DOHH2 (cell line): Measurements from ENCODE around the gene BMX.

ENCODE experiments used
- H3F3A ChIP-seq: fragments of 200-600 bp; sonication (generic), shearing (Covaris generic); 2 replicates; pipeline ENCODE4 v1.6.0; 2016; ENCODE audit warnings: antibody characterized with exemption, mild to moderate bottlenecking; ENCODE audit not compliant: control insufficient read depth, insufficient read depth
- H3K27ac ChIP-seq: fragments of 200-600 bp; sonication (generic); 2 replicates; pipeline ENCODE4 v1.5.1; 2014; ENCODE audit warnings: low read depth, mild to moderate bottlenecking, low read length, moderate library complexity
- H3K27me3 ChIP-seq: fragments of 200-600 bp; sonication (generic); 2 replicates; pipeline ENCODE4 v1.6.1; 2014; ENCODE audit warnings: mild to moderate bottlenecking, low read length, mixed read lengths; ENCODE audit not compliant: control insufficient read depth
- H3K36me3 ChIP-seq: fragments of 200-600 bp; sonication (generic); 2 replicates; pipeline ENCODE4 v1.6.1; 2014; ENCODE audit warnings: mild to moderate bottlenecking, low read length, moderate library complexity, mixed read lengths; ENCODE audit not compliant: control insufficient read depth
- H3K4me1 ChIP-seq: fragments of 200-600 bp; sonication (generic); 2 replicates; pipeline ENCODE4 v1.6.1; 2014; ENCODE audit warnings: mild to moderate bottlenecking, low read length, mixed read lengths; ENCODE audit not compliant: control insufficient read depth
- H3K4me2 ChIP-seq: fragments of 200-600 bp; sonication (generic); 2 replicates; pipeline ENCODE4 v1.6.0; 2014; ENCODE audit warnings: mild to moderate bottlenecking, low read length, moderate library complexity
- H3K4me3 ChIP-seq: fragments of 200-600 bp; sonication (generic); 2 replicates; pipeline ENCODE4 v1.5.1; 2014; ENCODE audit warnings: mild to moderate bottlenecking, low read length, mixed read lengths
- H3K79me2 ChIP-seq: fragments of 200-600 bp; sonication (generic); 2 replicates; pipeline ENCODE4 v1.6.1; 2014; ENCODE audit warnings: mild to moderate bottlenecking, low read length, mixed read lengths; ENCODE audit not compliant: control insufficient read depth
- H3K9me2 ChIP-seq: fragments of 200-600 bp; sonication (generic); replicated peaks from 2 replicates; pipeline ENCODE4 v1.6.1; 2014; ENCODE audit warnings: mild to moderate bottlenecking, low read length, mixed read lengths; ENCODE audit not compliant: control insufficient read depth
- H3K9me3 ChIP-seq: fragments of 200-600 bp; sonication (generic); 2 replicates; pipeline ENCODE4 v1.6.1; 2014; ENCODE audit warnings: antibody characterized with exemption, low read length, mixed read lengths; ENCODE audit not compliant: control insufficient read depth, insufficient read depth
- H4K20me1 ChIP-seq: fragments of 200-600 bp; sonication (generic); 2 replicates; pipeline ENCODE4 v1.6.0; 2014; ENCODE audit warnings: low read depth, mild to moderate bottlenecking, antibody characterized with exemption, low read length, moderate library complexity; ENCODE audit not compliant: control insufficient read depth, insufficient read depth
- CTCF ChIP-seq: fragments of 200-600 bp; sonication (generic); IDR thresholded peaks from one replicate; pipeline ENCODE4 v1.5.1; 2014; ENCODE audit warnings: antibody characterized with exemption, mild to moderate bottlenecking, low read depth, low read length; ENCODE audit not compliant: poor library complexity, severe bottlenecking
- EZH2phosphoT487 ChIP-seq: fragments of 200-600 bp; sonication (generic); IDR thresholded peaks from 2 replicates; pipeline ENCODE4 v1.6.1; 2017; ENCODE audit warnings: borderline replicate concordance, mild to moderate bottlenecking, antibody characterized with exemption, low read length, moderate library complexity, mixed read lengths

Gene BMX

GRCh38 chrX:15570145-15570544 lies 69.5 kb downstream of the BMX start:
- no peaks in the 10 kb centered on the region for H3K9me3 ChIP-seq

GRCh38 chrX:15574017-15574416 lies 73.4 kb downstream of the BMX start:
- no peaks in the 10 kb centered on the region for H3K27me3 ChIP-seq
- H3K36me3 ChIP-seq, result no peaks in the 10 kb centered on the region
- H3K9me2 ChIP-seq, result no peaks in the 10 kb centered on the region
- no peak overlapping the region for H3K4me2 ChIP-seq
- no peaks in the 10 kb centered on the region for H4K20me1 ChIP-seq
- TF ChIP-seq EZH2phosphoT487 (no peak), CTCF (no peak)
- H3F3A ChIP-seq, result no peaks in the 10 kb centered on the region
- no peak overlapping the region for H3K27ac ChIP-seq
- H3K79me2 ChIP-seq, result no peaks in the 10 kb centered on the region
- H3K4me1 ChIP-seq, result no peaks in the 10 kb centered on the region
- no peak overlapping the region for H3K4me3 ChIP-seq
- H3K9me3 ChIP-seq, result no peaks in the 10 kb centered on the region

More at GRCh38 chrX:15570145-15570544, 69.5 kb downstream of the BMX start:
- Histone ChIP-seq H4K20me1 (no peaks in the 10 kb centered on the region), H3K36me3 (no peaks in the 10 kb centered on the region), H3K4me2 (no peak overlapping the region), H3K4me1 (no peaks in the 10 kb centered on the region), H3K79me2 (no peaks in the 10 kb centered on the region), H3F3A (no peaks in the 10 kb centered on the region), H3K9me2 (no peaks in the 10 kb centered on the region), H3K4me3 (no peak overlapping the region), H3K27me3 (no peaks in the 10 kb centered on the region), H3K27ac (no peak overlapping the region)
- TF ChIP-seq EZH2phosphoT487, result no peak

- Histone ChIP-seq H3K27ac (no peak overlapping the region), H3K27me3 (no peaks in the 10 kb centered on the region), H3K9me3 (no peaks in the 10 kb centered on the region), H3K79me2 (no peaks in the 10 kb centered on the region), H3F3A (no peaks in the 10 kb centered on the region), H3K4me1 (no peaks in the 10 kb centered on the region), H3K4me2 (no peak overlapping the region), H3K36me3 (no peaks in the 10 kb centered on the region), H3K4me3 (no peak overlapping the region), H4K20me1 (no peaks in the 10 kb centered on the region), H3K9me2 (no peaks in the 10 kb centered on the region)
- TF ChIP-seq CTCF (no peak), EZH2phosphoT487 (no peak)
Observed at GRCh38 chrX:15576019-15576418, 75.4 kb downstream of the BMX start.

- H3K4me2 ChIP-seq, result no peak overlapping the region
Observed at GRCh38 chrX:15579778-15580747, 79.5 kb downstream of the BMX start.

More at GRCh38 chrX:15579778-15580747, 79.5 kb downstream of the BMX start:
- no peaks in the 10 kb centered on the region for H3K9me2 ChIP-seq
- no peaks in the 10 kb centered on the region for H3K27me3 ChIP-seq
- H3K9me3 ChIP-seq, result no peaks in the 10 kb centered on the region
- H3K79me2 ChIP-seq, result no peaks in the 10 kb centered on the region
- no peaks in the 10 kb centered on the region for H3K4me1 ChIP-seq
- no peak for TF ChIP-seq CTCF
- no peak for TF ChIP-seq EZH2phosphoT487
- no peaks in the 10 kb centered on the region for H3K36me3 ChIP-seq
- H3F3A ChIP-seq, result no peaks in the 10 kb centered on the region
- no peak overlapping the region for H3K4me3 ChIP-seq
- H3K27ac ChIP-seq, result no peak overlapping the region
- H4K20me1 ChIP-seq, result no peaks in the 10 kb centered on the region
